Gastrocnemius medialis (tissue), 4 donors: ENCODE data around the gene ITPR3. TPM values are rescaled to one million over a fixed set of nuclear protein-coding genes. Genes with fewer than 3 reads are reported as not detected.

Source experiments
- ATAC-seq, 2 donors: fragments of 150-250 bp; one replicate each; pipeline ENCODE4 v1.9.1; 2016
- DNase-seq, 2 donors: peaks; one replicate each; pipeline ENCODE4 v3.0.0-alpha.2; 2019
- H3K27ac ChIP-seq, 4 donors: fragments of 200-600 bp; sonication (generic); 1 replicate in 1 of 4; 2 replicates in 3 of 4; pipeline ENCODE4 v1.5.1; 2016 to 2018; ENCODE audit warnings: mild to moderate bottlenecking in 2 of 4, moderate library complexity in 1 of 4
- H3K27me3 ChIP-seq, 3 donors: fragments of 200-600 bp; sonication (generic) in 2 of 3; 1 replicate in 1 of 3; 2 replicates in 2 of 3; pipeline versions ENCODE4 v1.5.1 to v1.6.0; 2016 to 2019; ENCODE audit warnings: mild to moderate bottlenecking in 1 of 3, moderate library complexity in 1 of 3
- H3K36me3 ChIP-seq, 2 donors: fragments of 200-600 bp; sonication (generic) in 1 of 2; one replicate each; pipeline ENCODE4 v1.5.1; 2017 to 2018
- H3K4me1 ChIP-seq, 2 donors: fragments of 200-600 bp; sonication (generic) in 1 of 2; one replicate each; pipeline ENCODE4 v1.5.1; 2016 to 2017; ENCODE audit warnings: mild to moderate bottlenecking in 2 of 2
- H3K4me3 ChIP-seq, 4 donors: fragments of 200-600 bp; sonication (generic) in 3 of 4; 1 replicate in 1 of 4; 2 replicates in 3 of 4; pipeline ENCODE4 v1.5.1; 2016 to 2019; ENCODE audit warnings: mild to moderate bottlenecking in 2 of 4
- H3K9me3 ChIP-seq, 3 donors: fragments of 200-600 bp; sonication (generic) in 2 of 3; 1 replicate in 1 of 3; 2 replicates in 2 of 3; pipeline ENCODE4 v1.5.1; 2016 to 2019
- POLR2A ChIP-seq, 2 donors: fragments of 450-650 bp; IDR thresholded peaks; one replicate each; pipeline ENCODE4 v1.6.1; 2017; ENCODE audit warnings: antibody characterized with exemption in 2 of 2, mild to moderate bottlenecking in 2 of 2, moderate library complexity in 2 of 2
- in situ Hi-C, 4 donors: fragments of 200-750 bp; cut with MboI; loops; one replicate each; pipeline versions ENCODE4 v1.15.0 to v1.8.0; 2017; ENCODE audit warnings: low sequenced_read_pairs in 4 of 4
- intact Hi-C: fragments of 100-400 bp; cut with DNase I; formaldehyde crosslinking; loops from one replicate; pipeline ENCODE4 v1.15.1; 2023; ENCODE audit warnings: low total_unique reads
- total RNA-seq, 4 donors: library from RNA; depleted of rRNA; stranded (reverse); fragments of >200 nt; gene quantifications; one replicate each; pipeline versions ENCODE4 v1.1.0 to v1.2.3, GENCODE V29; 2016
- TF ChIP-seq, protein P1 (sequence below), 5 experiments: fragments of 450-650 bp in 3 of 5; fragments of 200-600 bp in 2 of 5; sonication (generic) in 2 of 5; IDR thresholded peaks in 4 of 5; conservative IDR thresholded peaks in 1 of 5; 1 replicate in 4 of 5; 2 replicates in 1 of 5; pipeline ENCODE4 v1.5.1; 2016 to 2019; ENCODE audit warnings: antibody characterized with exemption in 5 of 5, mild to moderate bottlenecking in 3 of 5, moderate library complexity in 3 of 5

ITPR3 gene
- total RNA-seq, 4 donors from 2014 or later = 1.9 to 6.8 (median 4.2) TPM

DNA sequence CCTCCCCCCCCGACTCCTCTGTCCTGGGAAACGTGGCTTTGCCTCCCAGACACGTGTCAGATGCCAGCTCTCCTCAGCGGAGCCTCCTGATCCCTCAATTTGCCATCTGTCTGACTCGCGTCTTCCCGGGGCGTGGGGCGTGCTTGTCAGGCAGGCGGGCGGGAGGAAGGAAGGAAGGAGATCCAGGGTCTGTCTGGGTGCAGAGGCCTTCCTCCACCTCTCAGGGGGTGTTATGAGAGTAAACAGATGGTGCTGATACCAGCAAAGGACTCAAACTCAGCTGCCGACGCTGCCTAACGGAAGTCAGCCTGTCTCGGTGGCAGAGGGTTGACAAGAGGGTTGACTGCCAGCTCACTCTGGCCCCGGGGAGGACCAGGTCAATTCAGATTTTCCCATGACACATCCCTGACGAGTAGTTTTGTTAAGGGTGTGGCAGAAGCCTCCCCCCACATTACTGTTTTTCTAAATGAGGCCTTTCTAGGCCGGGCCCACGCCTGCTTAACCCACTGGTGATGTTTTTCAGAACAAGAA, 73.3 kb downstream of the ITPR3 start:
- Histone ChIP-seq H3K4me1 (peaks cover 57 to 69% of the 10 kb centered on the region in 2 donors), H3K36me3 (peaks cover 0 to 9% of the 10 kb centered on the region in 2 donors), H3K4me3 (no peak overlapping the region), H3K27me3 (no peaks in the 10 kb centered on the region), H3K9me3 (no peaks in the 10 kb centered on the region), H3K27ac (peak overlapping the region; percentile 46 to 82 (median 66))
- ATAC-seq = no peak
- DNase-seq = no peak
- intact Hi-C loops (no loop called here), in situ Hi-C loops (no loop called here)
- no peak for TF ChIP-seq POLR2A (IDR thresholded peaks at IDR 0.05)
- TF ChIP-seq, protein P1, sequence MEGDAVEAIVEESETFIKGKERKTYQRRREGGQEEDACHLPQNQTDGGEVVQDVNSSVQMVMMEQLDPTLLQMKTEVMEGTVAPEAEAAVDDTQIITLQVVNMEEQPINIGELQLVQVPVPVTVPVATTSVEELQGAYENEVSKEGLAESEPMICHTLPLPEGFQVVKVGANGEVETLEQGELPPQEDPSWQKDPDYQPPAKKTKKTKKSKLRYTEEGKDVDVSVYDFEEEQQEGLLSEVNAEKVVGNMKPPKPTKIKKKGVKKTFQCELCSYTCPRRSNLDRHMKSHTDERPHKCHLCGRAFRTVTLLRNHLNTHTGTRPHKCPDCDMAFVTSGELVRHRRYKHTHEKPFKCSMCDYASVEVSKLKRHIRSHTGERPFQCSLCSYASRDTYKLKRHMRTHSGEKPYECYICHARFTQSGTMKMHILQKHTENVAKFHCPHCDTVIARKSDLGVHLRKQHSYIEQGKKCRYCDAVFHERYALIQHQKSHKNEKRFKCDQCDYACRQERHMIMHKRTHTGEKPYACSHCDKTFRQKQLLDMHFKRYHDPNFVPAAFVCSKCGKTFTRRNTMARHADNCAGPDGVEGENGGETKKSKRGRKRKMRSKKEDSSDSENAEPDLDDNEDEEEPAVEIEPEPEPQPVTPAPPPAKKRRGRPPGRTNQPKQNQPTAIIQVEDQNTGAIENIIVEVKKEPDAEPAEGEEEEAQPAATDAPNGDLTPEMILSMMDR (IDR thresholded peaks at IDR 0.05 in 4 of 5, conservative IDR thresholded peaks at IDR 0.05 in 1 of 5) = no peak

DNA sequence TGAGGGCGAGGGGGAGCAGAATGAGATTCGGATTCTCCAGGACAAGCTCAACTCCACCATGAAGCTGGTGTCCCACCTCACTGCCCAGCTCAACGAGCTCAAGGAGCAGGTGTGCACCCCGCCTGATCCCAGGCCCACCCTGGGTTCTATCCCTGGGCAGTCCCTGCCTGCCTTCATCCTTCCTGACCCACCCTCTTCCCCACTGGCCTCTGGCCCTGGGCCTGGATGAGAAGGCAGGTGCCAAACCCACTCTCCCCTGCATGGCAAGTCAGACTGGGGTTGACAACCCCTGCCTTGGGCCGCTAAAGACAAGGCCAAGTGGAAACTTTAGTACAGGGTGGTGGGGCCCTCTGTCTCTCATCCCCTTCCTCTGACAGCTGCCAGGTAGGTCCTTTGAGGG, 73.9 kb downstream of the ITPR3 start:
- Histone ChIP-seq H3K4me1 (peaks cover 61 to 74% of the 10 kb centered on the region in 2 donors), H3K9me3 (no peaks in the 10 kb centered on the region), H3K4me3 (no peak overlapping the region), H3K27ac (peak overlapping the region; percentile 46 to 82 (median 66)), H3K27me3 (no peaks in the 10 kb centered on the region), H3K36me3 (peaks cover 0 to 9% of the 10 kb centered on the region in 2 donors)
- ATAC-seq (no peak), DNase-seq (no peak)
- intact Hi-C loops (no loop called here), in situ Hi-C loops (no loop called here)
- TF ChIP-seq POLR2A (IDR thresholded peaks at IDR 0.05) = no peak
- TF ChIP-seq, protein P1 (IDR thresholded peaks at IDR 0.05 in 4 of 5, conservative IDR thresholded peaks at IDR 0.05 in 1 of 5) = no peak

DNA sequence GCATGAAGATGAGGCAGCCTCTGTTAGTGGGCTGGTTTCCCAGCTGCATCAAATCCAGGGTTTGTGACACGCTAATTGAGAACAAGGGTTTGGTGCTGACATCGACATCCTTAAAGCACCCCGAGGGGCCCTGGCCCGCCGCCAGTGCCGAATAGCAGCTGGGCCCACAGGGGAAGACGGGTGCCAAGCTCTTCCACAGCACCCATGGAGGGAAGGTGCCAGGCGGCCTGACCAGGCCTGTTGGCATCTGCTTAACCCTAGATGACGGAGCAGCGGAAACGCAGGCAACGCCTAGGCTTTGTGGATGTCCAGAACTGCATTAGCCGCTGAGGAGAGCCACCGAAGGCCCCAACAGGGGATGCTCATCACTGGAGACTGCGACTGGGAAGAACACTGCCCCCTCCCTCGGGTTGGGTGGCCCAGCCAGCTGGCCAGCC, 74.3 kb downstream of the ITPR3 start:
- DNase-seq = no peak
- TF ChIP-seq POLR2A (IDR thresholded peaks at IDR 0.05) = no peak
- TF ChIP-seq, protein P1 (IDR thresholded peaks at IDR 0.05 in 4 of 5, conservative IDR thresholded peaks at IDR 0.05 in 1 of 5) = no peak
- no peaks in the 10 kb centered on the region for H3K9me3 ChIP-seq
- in situ Hi-C loops (no loop called here), intact Hi-C loops (no loop called here)
- H3K27ac ChIP-seq = peak overlapping the region; percentile 25 to 82 (median 62)
- no peak for ATAC-seq
- no peak overlapping the region for H3K4me3 ChIP-seq
- H3K36me3 ChIP-seq = peaks cover 0 to 9% of the 10 kb centered on the region in 2 donors
- H3K4me1 ChIP-seq = peaks cover 64 to 78% of the 10 kb centered on the region in 2 donors
- H3K27me3 ChIP-seq = no peaks in the 10 kb centered on the region

DNA sequence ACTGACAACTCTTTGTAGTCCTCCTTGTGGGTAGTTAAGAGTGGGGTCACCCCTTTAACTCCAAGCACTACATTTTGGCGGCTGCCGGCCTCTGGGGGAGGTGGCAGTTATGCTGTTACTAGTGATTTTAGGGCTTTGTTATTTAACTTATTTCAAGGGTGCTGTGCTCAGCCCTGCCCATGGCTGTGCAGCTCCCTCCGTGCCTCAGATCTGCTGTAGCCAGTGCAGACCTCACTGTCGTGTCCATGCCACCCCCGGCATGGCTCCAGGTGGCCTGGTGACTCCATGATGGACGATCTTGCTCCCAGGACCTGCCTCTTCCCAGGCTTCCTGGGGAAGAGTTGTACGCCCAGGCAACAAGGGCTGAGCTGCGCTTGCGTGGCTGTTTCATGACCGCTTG, 75.0 kb downstream of the ITPR3 start:
- no peak for TF ChIP-seq POLR2A (IDR thresholded peaks at IDR 0.05)
- TF ChIP-seq, protein P1 (IDR thresholded peaks at IDR 0.05 in 4 of 5, conservative IDR thresholded peaks at IDR 0.05 in 1 of 5) = no peak
- intact Hi-C loops = no loop called here
- peaks cover 0 to 13% of the 10 kb centered on the region in 2 donors for H3K36me3 ChIP-seq

More for the DNA sequence above, 75.0 kb downstream of the ITPR3 start:
- in situ Hi-C loops = no loop called here
- Histone ChIP-seq H3K9me3 (no peaks in the 10 kb centered on the region), H3K27ac (peak overlapping the region in 3 of 4 donors; percentile 25 to 82 (median 50)), H3K4me1 (peaks cover 64 to 78% of the 10 kb centered on the region in 2 donors), H3K4me3 (no peak overlapping the region), H3K27me3 (no peaks in the 10 kb centered on the region)
- DNase-seq = no peak
- ATAC-seq = no peak
